ENCODE data around the gene TMEM220.
"Not testable (repeated sequence)": the region's sequence is repeated elsewhere in the genome, so short reads cannot be mapped to it uniquely, and the experiment has no call there.

Gene TMEM220

DNA sequence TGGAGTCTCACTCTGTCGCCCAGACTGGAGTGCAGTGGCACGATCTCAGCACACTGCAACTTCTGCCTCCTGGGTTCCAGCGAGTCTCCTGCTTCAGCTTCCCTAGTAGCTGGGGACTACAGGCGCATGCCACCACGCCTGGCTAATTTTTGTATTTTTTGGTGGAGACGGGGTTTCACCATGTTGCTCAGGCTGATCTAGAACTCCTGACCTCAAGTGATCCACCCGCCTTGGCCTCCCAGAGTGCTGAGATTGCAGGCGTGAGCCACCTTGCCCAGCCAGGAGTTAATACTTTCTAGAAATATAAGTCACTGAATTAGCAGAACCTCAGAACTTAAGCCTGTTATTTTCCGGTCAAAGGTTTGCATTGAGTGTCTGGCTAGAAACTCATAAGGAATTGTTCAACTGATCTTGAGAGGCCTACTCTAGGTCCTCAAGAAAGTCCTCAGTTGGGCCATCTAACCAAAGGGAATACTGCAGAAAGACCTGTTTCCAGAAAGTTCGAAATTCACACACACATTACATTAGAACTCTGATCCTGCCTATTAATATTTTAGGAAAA is 1.4 kb downstream of the TMEM220 start:
- DNase-seq: no peak

DNA sequence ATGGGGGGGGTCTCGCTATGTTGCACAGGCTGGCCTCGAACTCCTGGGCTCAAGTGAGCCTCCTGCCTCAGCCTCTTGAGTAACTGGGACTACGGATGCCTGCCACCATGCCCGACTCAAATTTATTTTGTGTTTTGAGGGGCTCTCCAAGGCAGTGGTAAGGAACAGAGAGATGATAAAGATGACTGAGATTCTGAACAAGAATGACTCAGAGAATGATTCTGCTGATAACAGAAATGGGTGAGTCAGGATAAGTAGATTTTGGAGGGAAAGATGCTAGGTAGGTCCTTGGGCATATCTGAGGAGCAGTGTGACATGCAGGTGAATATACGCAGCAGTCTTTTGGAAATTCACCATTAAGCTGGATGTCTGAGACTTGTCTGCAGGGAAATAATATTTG is 2.6 kb downstream of the TMEM220 start:
- no peak for DNase-seq

DNA sequence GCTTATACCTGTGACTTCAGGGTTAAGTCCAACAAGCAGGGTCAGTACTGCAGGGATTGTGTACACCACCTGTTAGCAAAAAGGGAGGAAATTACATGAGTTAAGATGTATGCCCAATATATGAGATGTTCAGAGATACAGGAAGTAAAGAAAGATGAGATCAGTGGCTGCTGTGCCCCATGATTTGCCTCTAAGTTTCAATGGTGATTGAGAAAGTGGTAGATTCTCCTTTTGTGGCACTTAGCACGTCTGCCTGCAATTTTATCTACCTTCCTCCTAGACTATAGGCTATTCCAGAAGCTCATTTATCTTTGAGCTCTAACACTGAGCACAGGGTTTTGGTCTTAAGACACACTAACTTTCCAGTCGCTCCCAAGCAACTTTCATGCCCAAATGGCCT is 3.6 kb downstream of the TMEM220 start:
- DNase-seq: no peak

DNA sequence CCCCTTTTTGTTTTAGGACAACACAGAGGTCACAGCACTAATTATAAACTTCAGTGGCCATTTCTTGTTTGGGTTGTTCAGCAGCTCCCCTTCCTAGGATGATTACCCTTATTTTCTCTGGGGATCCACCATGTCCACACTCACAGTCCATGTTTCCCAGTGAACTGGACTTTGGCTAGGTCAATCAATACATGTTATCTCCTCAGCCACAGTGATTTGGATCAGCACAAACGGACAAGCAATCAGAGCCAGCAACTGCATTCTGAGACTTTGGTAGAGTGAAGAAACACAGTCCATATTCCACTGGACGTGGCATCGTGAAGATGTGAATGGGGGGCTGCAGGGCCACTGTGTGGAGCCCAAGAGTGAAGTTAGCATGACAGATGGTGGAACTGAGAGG is 4.6 kb downstream of the TMEM220 start:
- no peak for DNase-seq

DNA sequence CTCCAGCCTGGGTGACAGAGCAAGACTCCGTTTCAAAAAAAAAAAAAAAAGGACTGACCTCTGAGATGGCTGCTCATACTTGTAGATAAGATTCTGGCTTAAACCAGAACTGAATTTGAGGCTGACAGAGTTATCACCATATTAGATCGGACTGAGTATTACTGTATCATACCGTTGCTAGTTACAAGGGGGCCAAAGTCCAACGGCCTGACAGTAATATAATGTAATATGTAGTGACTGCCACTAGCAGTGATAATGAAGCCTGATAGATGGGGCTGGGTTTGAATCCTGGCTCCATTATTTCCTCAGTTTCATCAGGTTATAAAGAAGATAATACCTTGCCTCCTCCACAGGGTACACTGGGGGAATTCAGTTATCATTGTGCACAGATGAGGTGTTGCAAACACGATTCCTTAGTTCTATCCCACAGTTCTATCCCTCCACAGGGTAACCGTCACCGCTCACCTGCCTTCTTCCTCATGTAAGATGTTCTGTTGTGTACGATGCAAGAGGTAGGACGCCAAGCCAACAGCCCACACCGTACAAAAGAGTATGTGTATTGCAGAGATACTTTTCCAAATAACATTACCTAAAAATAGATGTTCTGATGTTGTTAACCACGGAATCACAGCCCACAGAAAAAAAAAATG is 5.2 kb downstream of the TMEM220 start:
- DNase-seq: no peak

DNA sequence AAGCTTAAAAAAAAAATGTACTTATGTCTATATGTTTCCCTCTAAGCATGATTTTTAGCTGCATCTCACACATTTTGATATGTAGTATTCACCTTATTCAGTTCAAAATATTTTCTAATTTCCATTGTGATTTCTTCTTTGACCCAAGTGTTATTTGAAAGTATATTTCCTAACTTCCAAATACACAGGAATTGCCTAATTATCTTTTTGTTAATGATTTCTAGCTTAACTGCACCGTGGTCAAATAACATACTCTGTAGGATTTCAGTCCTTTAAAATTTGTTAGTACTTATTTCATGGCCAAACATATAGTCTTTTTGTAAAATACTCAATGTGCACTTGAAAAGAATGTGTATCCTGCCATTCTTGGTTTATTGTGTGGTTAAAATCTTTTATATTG is 11.3 kb downstream of the TMEM220 start:
- DNase-seq: no peak

DNA sequence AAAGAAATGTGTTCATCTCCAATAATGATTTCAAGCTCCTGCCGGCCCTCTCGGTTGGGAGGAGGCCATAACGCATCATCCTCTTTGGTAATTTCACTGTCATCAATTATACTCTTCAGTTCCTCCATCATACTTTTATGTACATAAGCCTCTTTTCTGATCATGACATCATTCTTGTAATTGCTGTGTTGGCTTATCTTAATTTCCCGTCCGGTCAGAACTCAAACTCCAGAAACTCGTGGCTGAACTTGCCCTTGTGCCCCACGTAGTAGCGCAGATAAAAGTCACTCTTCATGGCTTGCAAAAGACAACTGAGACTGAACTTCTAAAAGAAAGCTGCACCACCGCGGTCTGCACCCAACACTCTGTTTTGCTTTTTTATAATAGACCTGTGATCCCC is 13.6 kb downstream of the TMEM220 start:
- DNase-seq: no peak

DNA sequence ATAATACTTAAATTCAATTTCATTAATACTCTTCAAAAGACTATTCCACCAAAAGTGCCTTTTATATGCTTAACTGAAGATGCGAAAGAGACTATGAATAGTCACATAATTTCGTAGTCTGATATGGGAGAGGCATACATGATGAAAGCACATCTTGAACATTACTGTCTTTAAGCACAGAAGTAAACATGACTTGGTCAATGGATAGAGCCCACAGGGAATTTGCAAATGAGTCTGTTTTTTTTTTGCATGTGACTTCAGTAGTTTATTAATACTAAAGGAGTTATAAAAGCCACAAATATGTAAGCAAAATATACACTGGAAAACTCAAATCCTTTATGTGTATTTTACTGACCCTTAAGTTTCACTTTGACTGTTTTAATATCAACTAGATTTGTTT is 16.5 kb downstream of the TMEM220 start:
- no peak for DNase-seq

DNA sequence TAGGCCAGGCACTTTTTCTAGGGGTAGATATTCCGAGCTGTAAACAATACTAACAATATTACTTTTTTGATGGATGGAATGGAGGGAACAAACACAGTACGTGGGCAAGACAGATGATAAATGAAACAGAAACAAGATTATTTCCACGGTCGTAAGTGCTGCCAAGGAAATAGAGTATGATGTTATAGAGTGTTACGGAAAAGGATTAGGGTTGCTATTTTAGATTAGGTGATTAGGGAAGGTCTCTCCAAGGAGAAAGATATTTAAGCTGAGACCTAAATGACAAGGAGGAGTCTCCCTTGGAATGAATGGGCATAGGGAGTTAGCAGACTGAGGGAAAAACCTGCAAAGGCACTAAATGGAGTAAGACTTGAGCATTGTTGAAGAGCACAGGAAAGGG is 24.1 kb downstream of the TMEM220 start:
- no peak for DNase-seq

DNA sequence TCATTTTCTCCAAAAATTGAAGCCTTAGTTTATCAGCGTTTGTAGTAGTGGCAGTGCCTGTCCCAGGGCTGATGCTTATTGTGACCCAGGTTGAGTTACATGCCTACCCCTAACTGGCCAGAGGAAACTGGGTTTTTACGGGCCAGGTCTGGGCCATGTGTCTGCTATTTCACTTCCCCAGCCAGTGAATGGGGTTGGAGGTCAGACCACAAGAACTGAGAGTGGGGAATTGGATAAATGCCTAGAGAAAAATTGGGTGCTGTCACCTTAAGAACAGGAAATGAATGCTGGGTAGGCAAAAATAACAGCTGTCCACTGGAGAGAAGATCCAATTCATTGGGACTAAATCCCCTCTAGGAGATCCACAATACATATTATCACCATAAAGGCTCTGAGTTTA is 27.2 kb downstream of the TMEM220 start:
- no peak for DNase-seq

DNA sequence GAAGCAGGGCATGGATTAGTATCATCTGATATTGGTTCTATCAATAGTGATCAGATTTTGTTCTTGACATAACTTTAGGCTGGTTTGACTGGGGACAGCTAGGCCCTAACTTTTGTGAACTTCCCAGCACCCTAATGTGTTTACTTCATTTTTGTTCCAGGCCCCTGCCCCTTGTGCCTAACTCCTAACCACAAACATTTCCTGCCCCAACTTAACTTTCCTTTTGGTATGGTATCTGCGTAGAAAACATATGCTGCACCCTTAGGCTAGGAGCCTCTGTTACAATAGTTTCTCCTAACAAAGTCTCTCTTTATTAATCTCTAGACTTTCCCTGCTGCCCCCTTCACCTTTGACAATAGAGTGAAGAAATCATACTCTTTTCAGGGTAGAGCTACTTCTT is 30.0 kb downstream of the TMEM220 start:
- no peak for DNase-seq

DNA sequence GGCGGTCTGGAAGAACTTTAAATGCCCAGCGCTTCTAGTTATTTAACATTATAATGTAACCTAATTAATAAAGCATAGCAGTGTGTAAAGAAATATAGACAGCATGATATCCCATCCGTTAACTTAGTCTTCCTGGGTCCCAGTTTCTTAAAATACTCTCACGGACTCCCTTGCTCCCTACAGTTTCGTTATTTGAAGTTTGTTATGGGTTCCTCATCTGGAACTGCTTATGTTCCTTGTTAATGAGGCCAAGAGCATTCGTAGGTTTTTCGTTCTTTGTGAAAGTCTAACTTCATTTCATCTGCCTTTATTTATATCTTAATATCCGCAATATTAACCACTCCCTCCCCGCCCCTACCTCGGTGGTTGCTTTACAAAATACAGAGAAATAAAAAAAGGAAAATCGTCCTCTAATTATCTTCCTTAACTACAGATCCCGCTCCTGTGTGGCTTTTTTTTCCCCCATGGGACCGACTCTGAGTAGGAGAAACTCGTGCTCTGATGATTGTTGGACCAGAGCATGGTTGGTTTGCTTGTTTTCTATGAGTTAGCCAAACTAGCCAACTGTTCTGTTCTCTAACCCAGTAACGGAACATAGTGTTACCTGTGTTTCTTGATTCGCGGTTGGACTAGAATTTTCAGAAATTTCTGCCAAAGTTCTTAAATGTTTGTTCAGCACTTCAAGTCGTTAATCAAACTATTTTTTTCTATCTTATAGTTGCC is 31.6 kb downstream of the TMEM220 start:
- no peak for DNase-seq

DNA sequence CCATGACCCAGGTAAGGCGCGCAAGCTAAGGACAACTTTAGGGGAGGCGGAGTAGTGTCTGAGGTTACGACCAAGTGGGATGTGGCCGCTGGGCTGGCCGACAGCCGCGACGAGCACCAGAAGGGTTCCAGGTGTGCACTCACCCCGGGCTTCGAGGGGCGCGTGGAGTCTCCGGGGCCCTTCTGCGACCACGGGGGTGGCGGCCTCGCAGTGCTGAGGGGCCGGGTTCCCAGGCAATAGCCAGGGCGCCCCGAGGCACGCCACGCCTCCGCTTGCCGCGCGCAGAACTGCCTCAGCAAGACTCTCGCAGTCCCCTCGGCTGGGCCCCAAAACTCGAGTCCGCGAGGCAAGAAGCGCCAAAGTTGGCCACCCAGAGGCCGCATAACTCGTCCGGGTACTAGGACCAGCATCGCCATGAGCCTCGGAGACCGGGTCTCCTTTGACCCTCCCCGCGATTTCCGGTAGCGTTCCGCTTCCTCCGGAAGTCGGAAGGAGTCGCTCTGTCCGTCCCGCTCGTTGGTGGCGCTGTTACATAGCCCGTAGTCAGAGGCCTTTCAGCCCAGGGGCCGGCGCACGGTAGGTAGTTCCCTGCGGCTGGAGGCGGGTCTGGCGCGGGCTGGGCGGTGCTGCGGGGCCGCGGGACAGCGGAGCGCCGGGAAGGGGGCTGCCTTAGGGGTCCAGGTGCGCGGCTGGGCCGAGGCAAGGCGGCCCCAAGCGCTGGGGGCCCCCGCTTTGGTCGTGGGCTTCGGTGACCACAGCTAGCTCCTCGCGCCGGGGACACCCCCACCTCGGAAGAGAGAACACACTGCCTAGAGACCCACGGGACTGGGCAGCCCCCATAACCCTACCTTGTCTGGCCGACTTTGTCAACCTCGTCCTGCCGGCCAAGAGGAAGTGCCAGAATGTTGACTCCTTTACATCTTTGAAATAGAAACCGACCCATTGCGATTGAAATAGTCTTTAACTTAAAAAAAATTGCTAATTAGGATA is 32.4 kb downstream of the TMEM220 start, which contains the start of the genes ADPRM and SCO1:
Gene ADPRM, plus strand, starts transcription at position 503 of the 990 bp plus-strand sequence. CDS start 7,333 bp downstream, outside the sequence.
Gene SCO1, minus strand, starts transcription at position 442 of the 990 bp plus-strand sequence. Its CDS starts 26 bp downstream, at position 416.
- peak; percentile 9 to 94 (median 88) for DNase-seq

DNA sequence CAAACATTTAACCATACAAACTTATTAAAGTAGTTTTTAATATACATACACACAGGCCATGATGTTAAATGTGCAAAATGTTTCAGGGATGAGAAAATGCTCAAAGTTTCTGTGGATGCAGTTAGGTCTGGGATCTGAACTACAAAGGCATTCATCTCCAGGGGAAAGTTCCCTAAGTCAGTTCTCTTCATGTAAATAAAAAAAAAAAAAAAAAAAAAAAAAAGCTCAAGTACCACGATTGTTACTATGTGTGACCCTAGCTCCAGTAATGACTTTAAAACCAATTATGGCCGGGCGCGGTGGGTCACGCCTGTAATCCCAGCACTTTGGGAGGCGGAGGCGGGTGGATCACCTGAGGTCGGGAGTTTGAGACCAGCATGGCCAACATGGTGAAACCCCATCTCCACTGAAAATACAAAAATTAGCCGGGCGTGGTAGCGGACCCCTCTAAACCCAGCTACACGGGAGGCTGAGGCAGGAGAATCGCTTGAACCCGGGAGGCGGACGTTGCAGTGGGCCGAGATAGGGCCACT is 33.9 kb downstream of the TMEM220 start:
- not testable (repeated sequence) for DNase-seq

DNA sequence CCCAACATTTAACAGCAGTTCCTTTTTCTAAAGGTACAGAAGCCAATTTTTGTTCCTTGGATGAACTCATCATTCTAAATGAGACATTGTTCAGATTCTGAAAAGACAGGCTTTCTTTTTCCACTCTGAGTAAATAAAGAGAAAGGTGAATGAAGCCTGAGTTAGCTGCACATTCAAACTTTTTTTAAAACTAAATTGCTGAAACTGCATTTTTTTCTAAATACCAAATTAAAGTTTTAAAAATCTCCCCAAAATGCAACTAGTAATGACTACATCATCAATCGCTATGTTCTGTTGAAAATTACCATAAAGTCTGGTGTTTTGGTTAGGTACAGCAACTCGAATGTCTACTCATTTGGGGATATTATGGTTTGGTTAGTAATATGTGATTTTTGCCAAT is 42.3 kb downstream of the TMEM220 start:
- DNase-seq: no peak

DNA sequence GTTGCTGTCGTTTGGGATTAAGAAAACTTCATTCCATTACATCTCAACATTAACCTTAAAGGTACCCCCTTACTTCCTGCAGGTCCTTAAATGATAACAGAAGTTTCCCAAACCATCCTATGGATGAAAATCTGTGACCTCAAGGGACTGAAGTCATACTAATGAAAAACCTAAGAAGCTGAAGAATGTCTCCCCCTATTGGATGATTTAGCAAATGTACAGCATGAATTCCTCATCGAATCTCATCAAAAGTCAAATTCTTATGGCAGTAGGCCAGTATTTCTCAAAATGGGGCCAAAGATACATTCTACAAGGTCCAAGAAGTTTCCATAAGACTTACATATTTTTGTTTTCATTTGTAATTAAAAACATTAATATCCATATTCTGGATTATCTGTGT is 46.0 kb downstream of the TMEM220 start:
- DNase-seq: no peak

DNA sequence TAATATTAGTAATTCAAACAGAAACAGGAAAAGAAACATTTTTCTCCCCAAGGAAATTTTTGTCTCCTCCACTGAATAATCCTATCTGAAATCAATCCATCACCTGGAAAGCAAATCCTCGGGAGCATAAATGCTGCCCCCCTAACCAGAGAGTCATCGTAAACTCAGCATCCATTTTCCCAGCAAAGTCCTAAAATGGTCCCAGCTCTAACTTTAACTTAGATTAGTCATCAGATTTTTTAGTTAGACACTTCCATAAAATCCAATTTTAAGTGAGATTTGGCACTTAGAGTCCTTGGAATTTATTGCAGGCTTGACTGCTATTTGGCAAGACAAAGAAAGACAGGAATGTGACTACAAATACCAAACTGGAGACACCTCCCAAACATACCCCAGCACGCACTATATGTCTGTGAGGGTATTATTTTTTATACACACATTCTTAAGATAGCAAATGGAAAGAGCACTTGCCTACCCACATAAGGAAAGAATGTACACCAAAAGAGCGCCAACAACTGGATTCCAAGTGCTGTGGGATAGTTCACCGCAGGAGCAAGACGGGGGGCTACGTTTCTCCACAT is 47.9 kb downstream of the TMEM220 start:
- DNase-seq: no peak

DNA sequence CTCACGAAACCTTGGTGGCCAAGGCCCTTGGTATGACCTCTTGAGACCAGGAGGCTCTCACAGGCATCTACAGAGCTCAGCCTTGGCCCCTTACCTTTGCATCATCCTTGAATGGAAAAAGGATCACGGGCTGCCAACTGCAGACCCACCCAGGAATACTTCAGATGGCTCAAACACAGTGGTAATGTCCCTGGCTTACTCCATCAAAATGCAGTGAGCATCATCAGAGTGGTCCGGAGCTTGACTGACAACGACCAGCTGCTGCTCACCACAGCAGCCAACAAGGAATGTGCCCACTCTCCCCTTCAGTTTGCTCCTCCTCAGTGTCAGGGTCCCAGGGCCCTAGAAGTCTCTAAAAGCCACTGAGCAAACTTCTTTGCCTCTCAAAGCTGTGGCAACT is 55.1 kb downstream of the TMEM220 start:
- no peak for DNase-seq

DNA sequence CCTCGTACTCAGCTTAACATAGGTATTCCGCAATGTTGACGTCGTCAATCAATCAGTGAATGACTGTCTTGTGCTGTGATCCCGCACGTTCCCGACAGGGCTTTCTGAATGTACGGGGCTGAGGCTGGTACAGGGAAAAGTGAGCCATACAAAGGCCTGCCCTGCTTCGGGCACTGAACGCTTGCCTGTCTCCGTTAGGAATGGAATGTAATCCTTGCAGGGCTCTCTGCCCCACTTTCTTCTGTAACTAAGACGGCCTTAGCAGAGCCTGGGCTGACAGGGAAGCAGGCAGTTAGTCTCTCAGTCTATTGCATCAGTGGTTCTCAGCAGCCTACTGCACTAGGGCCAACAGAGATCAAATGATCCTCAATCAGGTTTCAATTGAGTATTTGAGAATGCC is 56.5 kb downstream of the TMEM220 start:
- DNase-seq: no peak

DNA sequence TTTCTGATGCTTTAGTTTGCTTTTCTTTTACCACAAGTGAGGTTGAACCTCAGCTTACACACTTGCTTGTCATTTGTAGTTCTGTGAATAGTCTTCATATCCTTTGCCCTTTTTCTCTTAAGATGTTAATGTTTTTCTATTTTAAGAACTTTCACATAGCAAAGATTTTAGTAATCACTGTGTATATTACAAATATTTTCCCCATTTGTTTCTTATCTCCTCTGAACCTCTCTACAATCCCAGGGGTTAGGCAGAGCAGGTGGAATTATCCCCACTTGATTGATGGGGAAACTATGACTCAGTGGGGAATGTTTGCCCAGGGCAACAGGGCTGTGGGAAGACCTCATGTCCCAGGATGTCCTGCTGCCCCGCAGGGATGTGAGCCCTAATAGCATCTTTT is 61.0 kb downstream of the TMEM220 start:
- no peak for DNase-seq

DNA sequence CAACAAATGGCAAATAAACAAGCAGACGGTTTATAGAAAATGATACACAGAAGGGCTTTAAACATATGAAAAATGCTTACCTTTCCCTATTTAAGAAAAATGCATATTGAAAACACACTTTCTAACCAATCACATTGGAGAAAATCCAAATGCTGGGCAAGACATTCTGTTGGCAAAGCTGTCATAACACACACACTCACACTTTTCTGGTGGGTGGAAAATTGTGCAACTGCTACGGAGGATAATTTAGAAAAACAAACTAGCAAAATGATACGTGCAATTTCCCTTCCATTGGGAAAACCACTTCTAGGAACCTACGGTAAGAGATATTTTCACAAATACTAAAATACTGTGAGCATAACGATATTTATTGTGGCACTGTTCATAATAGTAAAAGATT is 62.9 kb downstream of the TMEM220 start:
- no peak for DNase-seq

DNA sequence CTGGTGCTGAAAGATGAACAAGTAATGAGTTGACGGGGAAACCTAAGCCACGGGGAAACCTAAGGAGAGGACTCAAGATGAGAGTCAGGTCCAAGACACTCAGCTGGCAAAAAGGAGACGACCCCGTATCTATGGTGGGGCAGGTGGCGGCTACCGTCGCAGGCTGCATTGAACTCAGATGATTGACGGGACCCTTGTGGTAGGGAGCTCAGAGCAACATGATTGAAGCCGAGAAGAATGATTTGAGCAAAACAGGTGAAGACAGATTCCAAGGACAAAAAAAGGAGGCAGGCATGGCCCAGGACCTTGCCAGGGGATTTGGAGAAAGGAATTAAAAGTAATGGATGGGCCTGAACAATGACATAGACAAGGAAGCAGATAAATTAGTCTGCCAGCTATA is 65.3 kb downstream of the TMEM220 start:
- DNase-seq: no peak
